ENCODE measurements around the gene MRPL11.

GRCh38 chr11:66470015-66470414 lies 31.4 kb upstream of the MRPL11 start:
- no peak for TF ChIP-seq CTCF (IDR thresholded peaks at IDR 0.05; ENCODE audit: low read depth, low read length)
- TF ChIP-seq MAX (IDR thresholded peaks at IDR 0.05; ENCODE audit: low read depth, low read length) = no peak
- TF ChIP-seq POLR2A (IDR thresholded peaks at IDR 0.05; ENCODE audit: extremely low read depth, insufficient read length) = no peak
